Activated naive CD8-positive, alpha-beta T cell treated with anti-CD3 and anti-CD28 coated beads, Interleukin-2, amount 50 U/mL, for 16 hours (primary cell): ENCODE data around the gene YEATS2.
"Not testable (repeated sequence)": the region's sequence is repeated elsewhere in the genome, so short reads cannot be mapped to it uniquely, and the experiment has no call there.

Source experiments
- DNase-seq: peaks from one replicate; pipeline ENCODE4 v3.0.0-alpha.2; 2020; ENCODE audit warnings: low read depth, low spot score

The YEATS2 gene

DNA sequence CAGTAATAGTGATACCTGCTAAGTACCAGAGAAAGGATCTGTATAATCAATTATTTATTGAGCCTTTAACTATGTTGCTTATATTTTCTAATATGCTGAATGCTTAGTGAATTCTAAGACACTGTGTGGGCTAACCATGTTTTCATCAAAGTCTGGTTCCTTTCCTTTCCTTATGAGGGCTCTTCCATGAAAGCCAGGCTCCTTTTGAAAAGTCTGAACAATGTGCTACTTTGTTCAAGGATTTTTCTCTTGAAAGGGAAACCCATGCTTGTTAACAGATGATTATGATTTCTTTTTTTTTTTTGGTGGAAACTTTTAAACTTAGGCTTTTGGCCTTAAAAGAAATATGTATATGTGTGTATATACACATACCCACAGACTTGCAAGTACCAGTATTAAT is 17.0 kb downstream of the YEATS2 start:
- DNase-seq, result no peak

DNA sequence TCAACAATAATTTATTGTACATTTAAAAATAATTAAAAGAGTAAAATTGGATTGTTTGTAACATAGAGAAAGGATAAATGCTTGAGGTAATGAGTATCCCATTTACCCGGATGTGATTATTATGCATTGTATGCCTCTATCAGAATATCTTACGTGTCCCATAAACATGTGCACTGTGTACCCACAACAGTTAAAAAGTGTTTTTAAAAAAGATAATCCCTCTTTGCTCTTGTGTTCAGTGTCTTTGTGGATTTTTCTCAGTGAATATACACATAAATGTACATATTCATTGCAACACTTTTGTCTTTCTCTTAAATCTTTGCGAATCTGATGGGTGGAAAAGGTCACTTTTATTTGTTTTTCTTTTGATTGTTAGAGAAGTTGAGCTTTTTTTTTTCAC is 20.4 kb downstream of the YEATS2 start:
- DNase-seq, result no peak

DNA sequence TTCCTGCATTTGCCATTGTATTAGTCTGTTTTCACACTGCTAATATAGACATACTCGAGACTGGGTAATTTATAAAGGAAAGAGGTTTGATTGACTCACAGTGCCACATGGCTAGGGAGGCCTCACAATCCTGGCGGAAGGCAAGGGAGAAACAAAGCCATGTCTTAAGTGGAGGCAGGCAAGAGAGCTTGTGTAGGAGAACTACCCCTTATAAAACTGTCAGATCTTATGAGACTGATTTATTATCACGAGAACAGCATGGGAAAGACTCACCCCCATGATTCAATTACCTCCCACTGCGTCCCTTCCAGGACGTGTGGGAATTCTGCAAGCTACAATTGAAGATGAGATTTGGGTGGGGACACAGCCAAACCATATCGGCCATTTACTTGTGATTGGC is 27.8 kb downstream of the YEATS2 start:
- no peak for DNase-seq

DNA sequence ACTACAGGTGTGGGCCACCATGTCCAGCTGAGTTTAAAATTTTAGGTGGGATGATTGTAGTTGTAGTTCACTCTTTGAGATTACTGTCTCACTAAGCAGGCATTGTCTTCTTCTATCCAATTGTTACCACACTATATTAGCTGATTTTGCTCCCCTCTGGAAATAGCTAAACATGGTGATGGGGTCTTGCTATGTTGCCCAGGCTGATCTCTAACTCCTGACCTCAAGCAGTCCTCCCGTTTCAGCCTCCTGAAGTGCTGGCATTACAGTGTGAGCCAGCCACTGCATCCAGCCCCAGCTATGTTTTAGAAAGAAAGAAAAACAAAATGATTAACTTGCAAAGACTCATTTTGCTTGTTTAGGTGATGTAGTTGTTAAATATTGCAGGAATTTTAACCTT is 30.6 kb downstream of the YEATS2 start:
- no peak for DNase-seq

DNA sequence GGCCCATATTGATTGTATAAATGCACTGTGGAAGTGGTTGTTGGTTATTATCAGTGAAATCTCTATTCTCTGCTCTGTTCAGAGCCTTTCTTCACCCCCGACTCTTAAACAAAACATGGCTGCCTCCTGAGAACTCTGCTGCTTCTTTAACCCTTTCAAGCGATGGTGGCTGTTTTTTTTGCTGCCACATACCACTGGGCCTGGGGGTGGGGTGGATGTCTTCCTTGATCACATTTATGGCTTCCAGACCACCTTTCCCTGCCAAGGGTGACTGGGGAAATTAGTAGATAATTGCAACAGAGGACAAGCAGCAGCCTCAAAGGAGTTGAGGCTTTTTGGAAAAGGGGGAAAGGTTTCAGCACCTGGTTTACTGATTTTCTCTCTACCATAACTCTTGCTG is 32.8 kb downstream of the YEATS2 start:
- DNase-seq, result no peak

DNA sequence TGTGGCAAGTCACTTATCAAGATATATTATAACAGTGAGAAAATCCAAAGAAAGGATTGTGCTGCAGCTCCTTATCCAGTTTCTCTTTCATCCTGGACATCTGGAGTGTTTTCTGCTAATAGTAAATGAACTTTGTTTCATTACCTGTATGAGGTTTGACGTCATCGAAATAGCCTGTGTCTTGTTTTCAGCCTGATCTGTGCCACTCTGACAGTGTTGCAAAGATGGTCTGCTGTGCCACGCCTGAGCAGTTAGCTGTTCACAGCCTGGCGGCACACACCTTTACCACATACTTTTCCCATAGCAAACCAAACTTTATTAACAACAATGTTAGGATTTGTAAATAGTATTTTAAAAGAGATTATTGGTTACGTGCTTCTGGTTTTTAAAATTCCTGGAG is 34.0 kb downstream of the YEATS2 start:
- no peak for DNase-seq

DNA sequence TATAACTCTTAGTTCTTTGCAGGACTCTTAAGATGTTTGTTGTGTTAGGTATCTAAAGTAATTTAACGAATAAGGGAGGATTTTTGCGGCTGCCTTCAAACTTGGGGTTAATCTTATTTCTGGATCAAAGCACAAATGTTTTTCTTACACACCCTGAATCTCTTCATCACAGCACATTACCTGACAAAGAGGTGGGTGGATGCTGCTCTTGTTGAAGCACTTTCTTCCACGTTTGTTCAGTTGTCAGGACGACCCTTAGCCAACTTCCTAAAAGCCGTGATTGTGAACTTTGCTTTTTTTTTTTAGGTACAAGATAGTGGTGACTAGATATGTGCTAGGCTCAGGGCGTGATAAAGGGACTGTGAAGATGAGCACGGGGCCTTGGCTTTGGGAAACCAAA is 36.0 kb downstream of the YEATS2 start:
- DNase-seq, result no peak

DNA sequence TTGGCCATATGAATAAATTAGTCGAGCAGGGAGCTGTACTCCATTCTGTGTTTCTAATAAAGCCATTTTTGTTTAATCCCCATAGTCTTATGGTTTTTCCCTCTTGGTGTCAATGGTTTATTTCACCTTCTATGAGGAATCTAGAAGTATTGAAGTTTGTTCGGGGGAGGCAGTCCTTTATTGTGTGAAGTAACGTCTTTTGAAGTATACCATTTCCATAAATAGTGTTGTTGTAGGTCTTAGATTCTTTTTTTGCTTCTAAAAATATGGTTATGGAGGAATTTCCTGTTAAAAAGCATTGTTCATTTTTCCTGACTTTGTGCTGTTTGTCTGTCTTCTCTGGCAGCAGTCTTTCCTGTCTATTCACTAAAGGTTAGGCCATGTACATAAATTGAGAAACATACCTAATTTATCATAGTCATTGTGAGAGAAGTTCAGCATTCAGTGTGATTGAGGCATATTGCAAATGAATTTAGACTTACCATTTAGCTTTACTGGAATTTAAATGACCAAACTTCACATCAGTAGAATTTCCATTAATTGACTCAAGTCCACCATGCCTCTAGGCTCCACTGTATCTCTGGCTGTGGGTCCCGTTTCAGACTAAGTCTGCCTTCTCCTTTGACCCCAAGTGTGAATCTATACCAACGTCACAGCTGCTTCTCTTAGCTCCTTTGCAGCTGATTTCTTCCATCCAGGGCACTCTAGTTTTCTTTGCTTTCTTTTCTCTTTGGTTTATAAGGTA is 37.3 kb downstream of the YEATS2 start:
- no peak for DNase-seq

DNA sequence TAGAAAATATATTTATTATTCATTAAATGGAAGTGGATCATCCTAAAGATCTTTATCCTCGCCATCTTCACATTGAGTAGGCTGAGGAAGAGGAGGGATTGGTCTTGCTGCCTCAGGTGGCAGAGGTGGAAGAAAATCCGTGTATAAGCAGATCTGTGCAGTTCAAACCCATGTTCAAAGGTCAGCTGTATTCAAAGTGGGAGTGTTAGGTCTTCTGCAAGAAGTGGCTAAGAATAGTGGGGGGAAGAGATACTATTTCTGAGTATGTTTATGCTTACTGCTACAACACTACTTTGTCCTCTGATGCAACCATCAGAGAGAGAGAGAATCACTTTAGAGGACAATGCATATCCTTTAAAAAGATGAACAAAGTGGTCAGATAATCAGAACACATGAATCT is 39.5 kb downstream of the YEATS2 start:
- DNase-seq, result no peak

DNA sequence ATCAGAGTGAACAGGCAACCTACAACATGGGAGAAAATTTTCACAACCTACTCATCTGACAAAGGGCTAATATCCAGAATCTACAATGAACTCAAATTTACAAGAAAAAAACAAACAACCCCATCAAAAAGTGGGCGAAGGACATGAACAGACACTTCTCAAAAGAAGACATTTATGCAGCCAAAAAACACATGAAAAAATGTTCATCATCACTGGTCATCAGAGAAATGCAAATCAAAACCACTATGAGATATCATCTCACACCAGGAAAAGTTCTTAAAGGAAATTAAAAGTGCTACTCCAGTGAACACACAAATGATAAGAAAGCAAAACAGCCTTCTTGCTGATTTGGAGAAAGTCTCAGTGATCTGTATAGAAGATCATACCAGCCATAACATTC is 42.6 kb downstream of the YEATS2 start:
- DNase-seq, result not testable (repeated sequence)

DNA sequence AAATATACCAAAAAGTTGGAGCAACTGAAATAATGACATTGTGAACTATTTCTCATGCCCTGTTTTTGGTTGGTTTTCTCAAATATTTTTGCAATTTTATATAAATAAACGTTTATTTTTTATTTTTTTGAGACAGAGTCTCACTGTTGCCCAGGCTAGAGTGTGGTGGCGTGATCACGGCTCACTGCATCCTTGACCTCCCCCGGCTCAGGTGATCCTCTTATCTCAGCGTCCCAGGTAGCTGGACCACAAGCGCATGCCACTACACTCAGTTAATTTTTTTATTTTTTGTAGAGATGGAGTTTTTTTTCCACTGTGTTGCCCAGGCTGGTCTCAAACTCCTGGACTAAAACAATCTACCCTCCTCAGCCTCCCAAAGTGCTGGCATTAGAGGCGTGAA is 45.6 kb downstream of the YEATS2 start:
- DNase-seq, result no peak

DNA sequence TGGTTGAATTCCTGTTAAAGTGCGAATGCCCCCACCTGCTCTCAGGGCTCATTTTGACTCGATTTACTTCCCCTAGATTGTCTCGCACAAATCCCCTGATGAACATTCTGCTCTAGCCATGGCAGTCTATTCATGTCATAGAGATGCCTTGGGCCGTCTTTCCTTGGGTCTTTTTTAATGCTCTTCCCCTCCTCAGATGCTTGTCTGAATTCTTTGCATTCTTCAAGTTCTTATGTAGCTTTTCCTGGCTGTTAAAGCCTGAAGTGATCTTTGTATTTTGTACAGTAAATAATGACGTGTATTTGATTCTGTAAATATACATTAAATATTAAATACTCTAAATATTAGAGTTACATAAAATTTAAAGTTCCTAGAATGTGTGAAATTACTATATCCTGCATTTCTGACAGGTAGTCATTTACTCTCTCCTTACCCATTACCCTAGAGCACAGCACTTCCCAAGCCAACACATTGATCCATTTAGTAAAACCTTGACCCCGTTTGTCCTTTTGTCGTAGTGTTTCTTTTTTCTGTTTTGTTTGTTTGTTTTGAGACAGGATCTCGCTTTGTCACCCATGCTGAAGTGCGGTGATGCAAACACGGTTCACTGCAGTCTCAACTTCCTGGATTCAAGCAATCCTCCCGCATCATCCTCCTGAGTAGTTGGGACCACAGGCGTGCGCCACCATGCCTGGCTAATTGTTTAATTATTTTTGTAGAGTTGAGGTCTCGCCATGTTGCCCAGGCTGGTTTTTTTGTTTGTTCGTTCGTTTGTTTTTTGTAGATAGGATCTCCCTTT is 47.9 kb downstream of the YEATS2 start:
- DNase-seq, result no peak

DNA sequence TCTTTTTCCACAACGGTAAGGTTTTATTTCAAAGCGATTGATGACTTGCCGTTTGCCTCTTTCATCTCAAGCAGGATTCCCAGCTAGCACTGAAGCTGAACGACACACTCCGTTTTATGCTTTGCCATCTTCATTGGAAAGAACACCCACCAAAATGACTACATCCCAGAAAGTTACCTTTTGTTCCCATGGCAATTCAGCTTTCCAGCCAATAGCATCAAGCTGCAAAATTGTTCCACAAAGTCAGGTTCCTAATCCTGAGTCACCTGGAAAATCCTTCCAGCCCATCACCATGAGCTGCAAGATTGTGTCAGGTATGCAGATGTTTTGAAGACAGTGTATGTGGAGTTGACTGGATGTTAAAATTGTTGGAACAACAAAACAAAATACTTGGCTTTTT is 56.5 kb downstream of the YEATS2 start:
- DNase-seq, result no peak

DNA sequence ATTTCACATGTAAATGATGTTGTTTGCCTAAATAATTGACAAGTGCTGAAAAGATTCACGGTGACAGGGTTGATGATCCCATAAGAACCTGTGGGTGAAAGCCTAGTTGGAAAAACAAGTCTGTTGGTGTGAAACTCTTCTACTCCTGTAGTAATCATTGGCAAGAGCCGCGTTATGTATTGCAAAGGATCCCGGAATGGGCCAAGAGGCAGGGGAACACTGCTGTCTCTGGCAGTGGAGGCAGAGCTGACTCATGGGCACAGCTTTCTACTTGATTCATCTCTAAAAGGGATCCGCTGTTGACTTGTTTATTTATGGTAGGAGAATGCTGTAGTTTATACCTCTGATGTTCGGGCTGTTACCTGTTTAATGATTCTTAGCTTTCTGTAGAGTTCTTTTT is 64.7 kb downstream of the YEATS2 start:
- DNase-seq, result no peak

DNA sequence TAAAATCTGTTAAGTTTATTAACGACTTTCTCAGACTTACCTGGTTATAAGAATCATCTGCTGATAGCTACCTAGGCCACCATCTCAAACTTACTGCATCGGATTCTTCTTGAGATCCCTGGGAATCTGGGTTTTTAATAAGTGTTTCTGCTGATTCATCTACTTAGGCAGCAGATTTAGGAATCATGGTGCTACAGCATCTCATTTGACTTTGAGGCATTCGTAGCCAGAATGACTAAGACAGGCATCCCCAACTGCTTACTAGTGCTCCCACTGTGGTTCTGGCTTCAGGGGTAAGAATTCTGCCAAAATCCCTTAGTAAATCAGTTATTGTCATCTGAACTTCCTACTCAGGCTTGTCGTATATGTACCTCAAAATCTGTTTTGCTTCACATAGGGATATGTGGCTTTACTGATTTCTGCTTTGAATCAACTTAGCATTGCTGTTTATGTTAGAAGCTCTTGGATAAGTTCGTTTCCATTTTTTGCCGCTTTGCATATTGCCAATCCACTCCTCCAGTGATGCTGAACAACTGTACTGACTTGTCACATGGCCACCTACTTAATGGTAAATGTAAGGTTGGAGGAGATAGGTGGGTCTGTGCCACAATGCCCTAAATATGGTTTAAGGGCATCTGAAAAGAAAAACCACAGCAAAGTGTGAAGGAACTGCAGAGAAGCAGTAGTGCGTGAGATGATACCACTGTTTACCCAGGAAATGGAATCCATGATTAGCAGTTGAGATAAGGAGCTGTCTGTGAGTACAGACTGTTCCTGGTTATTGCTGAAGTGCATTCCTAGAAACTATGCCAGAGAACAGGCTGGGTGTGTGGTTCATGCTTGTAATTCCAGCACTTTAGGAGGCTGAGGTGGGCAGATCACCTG is 67.5 kb downstream of the YEATS2 start:
- no peak for DNase-seq

DNA sequence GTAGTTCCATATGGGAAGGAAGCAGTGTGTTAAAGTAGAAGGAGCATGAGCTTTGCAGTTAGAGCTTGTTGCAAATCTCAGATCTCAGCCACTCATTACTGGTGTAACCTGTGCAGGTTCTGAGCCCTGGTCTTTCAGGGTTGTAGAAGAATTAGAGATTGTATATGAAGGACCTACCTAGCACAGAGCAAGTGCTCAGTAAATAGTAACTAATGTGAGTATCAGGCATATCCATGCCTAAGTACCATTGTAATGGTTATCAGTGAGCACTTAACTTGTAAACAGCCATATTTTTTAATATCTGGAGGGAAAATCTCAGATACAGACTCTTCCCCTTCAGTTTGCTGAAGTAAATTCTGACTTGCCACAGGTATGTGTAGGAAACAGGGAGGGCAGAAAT is 68.5 kb downstream of the YEATS2 start:
- DNase-seq, result no peak

DNA sequence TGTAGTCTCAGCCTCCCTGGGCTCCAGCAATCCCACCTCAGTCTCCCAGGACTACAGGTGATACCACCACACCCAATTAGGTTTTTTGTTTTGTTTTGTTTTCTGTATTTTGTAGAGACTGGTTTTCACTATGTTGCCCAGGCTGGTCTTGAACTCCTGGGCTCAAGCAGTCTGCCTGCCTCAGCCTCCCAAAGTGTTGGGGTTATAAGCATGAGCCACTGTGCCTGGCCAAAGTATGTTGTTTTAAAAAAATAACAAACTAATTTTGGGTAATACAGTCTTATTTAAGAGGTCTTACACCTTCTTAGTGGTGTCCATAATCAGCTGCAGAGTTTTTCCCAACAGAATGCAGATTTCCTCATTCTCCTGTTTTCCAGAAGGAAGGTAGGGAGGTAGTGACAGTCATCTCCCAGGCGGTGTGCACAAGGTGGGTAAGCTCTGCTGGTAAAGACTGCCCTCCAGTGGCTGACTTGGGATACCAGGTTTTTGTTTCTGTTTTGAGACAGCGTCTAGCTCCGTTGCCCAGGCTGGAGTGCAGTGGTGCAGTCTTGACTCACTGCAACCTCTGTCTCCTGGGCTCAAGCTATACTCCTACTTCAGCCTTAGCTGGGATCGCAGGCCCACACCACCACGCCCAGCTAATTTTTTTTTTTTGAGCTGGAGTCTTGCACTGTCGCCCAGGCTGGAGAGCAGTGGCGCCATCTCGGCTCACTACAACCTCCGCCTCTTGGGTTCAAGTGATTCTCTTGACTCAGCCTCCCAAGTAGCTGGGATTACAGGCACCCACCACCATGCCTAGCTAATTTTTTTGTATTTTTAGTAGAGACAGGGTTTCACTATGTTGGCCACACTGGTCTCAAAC is 69.4 kb downstream of the YEATS2 start:
- DNase-seq, result peak; percentile 42

DNA sequence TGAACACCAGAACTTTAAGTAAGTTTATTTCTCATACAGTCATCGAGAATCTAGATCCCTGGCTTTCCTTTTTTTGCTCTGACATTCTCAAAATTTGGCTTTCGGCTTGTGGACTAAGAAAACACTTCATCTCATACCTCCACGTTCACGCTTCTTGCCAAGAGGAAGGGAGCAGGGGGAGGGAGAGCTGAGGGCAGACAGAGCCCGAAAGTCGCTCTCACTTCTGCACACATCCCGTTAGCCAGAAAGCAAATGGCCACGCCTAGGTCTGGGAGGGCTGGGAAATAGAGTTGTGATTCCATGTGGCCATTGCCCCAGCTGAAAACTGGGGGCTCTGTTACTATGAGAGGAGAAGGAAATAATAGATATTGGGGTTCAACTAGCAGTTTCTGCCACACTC is 70.5 kb downstream of the YEATS2 start:
- DNase-seq, result no peak

DNA sequence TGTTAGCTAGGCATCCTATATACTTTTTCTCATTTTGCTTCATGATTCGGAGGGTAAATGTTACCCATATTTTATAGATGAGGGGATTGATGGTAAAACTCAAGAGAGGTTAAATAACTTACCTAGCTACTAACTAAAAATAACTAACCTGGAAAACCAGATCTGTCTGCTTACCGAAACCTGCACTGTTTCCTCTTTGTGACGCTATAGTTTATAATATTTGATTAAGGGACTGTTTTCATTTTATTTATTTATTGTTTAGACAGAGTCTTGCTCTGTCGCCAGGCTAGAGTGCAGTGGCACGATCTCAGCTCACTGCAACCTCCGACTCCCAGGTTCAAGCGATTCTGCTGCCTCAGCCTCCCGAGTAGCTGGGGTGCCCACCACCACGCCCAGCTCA is 71.9 kb downstream of the YEATS2 start:
- no peak for DNase-seq

DNA sequence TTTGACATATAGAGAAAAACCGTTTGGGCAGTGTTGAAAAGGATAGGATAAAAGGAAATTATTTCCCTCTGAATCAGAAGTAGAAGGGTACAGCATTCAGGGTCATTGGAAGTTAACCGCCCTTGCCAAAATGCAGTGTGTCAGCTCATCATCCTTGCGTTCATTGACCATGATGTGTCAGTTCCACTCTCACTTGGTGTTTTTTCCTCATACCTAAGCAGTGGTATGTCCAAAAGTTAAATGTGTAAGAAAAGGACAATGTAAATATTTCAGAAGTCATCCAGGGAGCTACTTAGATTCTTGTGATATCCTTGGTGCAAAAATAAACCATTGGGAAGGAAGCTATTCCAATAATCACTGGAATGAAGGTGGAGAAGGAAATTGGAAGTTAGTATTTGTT is 77.0 kb downstream of the YEATS2 start:
- DNase-seq, result no peak

DNA sequence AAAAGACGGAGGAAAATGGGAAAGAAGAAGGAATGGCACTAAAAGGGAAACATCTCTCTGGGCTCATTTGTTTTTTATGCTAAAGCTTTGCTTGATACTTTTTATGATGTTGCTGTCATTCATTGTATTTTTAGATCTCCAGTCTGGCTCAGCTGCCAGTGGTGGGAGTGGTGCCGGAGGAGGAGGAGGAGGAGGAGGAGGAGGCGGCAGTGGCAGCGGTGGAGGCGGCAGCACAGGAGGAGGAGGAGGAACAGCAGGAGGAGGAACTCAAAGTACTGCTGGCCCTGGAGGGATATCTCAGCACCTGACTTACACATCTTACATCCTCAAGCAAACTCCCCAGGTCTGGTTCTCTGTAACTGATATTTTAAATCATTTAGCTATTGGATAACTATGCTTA is 78.2 kb downstream of the YEATS2 start:
- DNase-seq, result no peak
